GM19468 (cell line): ENCODE data around the gene DAB2IP.
"Not testable (repeated sequence)": the region's sequence is repeated elsewhere in the genome, so short reads cannot be mapped to it uniquely, and the experiment has no call there.

ENCODE experiments used
- ATAC-seq: cut with Tn5 transposase; IDR thresholded peaks from one replicate; pipeline ENCODE4 v1.9.1; 2021; ENCODE audit warnings: mild to moderate bottlenecking, moderate library complexity, moderate number of reproducible peaks; ENCODE audit not compliant: unreplicated experiment; ENCODE audit errors: extremely low read depth

Gene DAB2IP

GRCh38 chr9:121641224-121641611 lies 10.2 kb upstream of the DAB2IP start:
- ATAC-seq, result no peak

DNA sequence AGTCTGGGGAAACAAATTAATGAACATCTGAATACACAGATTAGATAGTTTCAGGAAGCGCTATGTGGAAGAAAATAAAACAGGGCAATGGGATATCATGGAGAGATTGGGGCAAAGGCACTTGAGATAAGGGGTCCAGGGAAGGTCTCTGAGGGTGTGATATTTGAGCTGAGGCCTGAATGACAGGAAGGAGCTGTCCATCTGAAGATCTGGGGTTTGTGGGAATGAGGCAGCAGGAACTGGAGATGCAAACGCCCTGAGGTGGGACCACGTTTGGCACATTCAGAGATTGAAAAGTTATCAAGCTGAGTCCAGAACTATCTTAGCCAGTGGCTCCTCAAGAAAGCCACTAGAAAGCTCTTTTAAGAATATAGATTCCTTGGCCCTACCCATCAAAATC lies 8.7 kb upstream of the DAB2IP start:
- no peak for ATAC-seq

GRCh38 chr9:121643473-121643872 lies 8.0 kb upstream of the DAB2IP start:
- no peak for ATAC-seq

- not testable (repeated sequence) for ATAC-seq
Measured at GRCh38 chr9:121644040-121644439, 7.4 kb upstream of the DAB2IP start.

DNA sequence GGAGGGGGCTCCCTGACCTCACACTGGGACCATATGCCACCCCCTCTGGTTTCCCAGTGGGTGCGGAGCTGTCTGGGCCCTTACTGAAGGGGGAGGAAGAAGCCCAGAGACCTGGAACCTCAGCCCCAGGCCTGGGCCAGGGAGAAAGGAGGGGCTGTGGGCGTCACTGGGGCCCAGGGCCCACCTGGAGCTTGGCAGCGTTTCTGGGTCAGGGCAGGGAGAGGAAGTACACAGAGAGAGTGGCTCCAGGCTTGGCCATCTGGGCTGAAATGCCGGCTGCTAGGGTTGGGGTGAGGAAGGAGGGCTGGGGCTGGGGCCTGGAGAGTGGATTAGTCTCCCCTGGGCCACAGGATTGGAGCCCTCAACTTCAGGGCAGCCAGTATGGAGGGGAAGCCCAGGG lies 6.4 kb upstream of the DAB2IP start:
- ATAC-seq, result no peak

DNA sequence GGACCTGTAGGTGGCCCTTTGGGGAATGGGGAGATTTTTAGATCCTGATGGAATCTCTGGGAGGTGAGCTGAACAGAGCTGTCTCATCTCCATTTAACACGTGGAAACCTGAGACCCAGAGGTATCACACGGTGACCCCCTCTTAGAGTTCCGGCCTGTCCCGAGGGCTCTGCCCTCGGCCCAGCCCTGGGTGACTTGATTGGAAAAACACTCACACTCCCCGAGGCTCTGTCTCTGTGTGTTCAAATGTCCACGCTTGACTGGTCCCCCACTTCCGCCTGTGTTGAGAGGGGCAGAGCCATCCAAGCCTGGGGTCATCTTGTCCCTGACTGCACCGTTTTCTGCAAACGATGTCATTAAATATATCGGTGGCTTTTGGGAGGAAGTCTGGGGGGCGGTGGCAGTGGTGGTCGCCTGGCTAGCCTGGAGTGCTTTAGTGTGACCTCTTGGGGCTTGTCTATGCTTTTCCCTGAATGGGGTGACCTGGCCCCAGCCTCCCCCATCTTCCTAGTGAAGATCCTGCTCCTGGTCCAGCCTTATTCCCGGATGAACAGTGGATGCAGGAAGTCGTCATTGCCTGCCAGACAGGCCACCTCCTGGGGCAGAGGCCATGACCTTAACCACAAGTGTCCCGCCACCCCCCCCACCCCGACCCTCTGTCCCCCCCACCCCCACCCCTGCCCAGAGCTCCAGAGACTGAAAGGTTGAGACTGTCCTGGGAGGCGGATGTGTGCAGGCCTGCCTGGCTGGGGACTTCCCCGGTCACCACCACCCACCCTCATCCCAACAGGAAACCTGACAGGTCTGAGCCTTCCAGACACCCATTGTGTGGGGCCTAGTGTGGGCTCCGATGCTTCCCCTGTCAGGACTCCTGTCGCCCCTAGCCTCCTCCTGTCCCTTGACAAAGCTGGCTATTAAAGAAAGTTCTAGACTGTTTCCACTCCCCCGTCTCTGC lies 5.3 kb upstream of the DAB2IP start:
- no peak for ATAC-seq

- no peak for ATAC-seq
Measured at GRCh38 chr9:121646992-121647391, 4.4 kb upstream of the DAB2IP start.

- ATAC-seq, result no peak
Measured at GRCh38 chr9:121648172-121648571, 3.3 kb upstream of the DAB2IP start.

DNA sequence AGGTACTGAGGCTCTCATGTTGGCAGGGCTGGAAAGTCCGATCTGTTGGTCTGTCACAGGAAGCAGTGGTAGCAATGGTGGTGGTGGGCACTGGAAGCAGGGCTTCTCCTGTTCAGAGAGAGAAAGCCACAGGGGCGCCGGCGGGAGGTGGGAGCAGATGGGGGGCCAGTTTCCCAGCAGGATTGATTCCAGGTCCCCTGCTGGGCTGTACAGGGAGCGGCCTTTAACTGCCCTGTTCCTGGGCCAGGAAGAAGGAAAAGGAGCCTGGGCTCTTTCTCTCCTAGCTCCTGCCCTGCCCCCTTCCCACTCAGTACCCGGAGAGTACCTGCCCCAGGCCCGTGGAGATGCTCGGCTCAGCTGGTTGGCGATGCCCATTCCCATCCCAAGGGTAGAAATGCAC lies 2.6 kb upstream of the DAB2IP start:
- ATAC-seq, result no peak

GRCh38 chr9:121649476-121650216 lies 1.8 kb upstream of the DAB2IP start:
- ATAC-seq, result no peak

DNA sequence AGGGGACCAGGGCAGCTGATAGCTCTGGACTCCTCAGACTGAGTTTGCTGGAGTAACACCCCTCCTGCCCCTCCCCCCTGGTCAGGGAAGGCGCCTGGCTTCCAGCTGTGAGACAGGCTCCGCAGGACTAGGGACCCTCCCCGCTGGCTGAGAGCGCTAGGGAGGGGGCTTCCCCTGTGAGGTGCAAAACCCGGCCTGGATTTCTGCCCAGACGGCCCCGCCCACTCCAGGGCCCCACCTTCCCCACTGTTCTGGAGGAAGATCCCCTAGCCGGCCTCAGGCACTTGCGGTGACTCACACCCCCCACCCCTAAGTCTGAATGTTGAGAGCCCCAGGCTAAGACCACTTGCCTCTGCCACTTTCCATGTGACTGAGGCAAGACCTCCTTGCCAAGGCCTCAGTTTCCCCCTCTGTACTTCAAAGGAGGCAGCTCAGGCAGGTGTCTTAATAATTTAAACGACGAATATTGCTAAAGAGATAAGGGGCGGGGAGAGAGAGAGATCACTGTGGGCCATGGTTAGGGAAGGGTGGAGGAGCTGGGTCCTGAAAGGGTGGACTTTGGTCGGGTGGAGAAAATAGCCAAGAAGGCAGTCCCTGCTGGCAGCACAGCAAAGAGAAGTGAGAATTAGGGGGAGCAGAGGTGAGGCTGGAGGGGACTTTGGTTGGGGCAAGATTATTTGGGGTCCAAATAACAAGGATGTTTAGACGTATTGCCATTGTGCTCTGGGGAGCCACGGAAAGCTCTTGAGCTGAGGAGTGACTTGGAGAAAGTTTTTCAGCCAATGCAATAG lies 1.0 kb upstream of the DAB2IP start:
- no peak for ATAC-seq

DNA sequence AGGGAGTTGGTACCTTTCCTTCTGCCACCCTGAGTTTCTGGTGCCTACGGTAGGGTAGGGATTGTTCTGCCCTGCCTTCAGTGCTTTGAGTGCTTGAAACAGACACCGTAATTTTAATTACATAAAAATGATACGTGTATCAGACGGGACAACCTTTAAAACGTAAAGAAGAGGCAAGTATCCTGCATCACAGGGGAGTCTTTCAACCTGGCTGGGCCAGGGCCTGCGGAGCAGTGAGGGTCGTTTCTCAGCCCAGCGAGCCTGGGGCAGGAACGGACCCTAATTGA lies 483 bp upstream of the DAB2IP start:
- ATAC-seq, result no peak

- ATAC-seq, result no peak
Measured at GRCh38 chr9:121652021-121652837, 795 bp downstream of the DAB2IP start.

- ATAC-seq, result no peak
Measured at GRCh38 chr9:121652838-121653231, 1.4 kb downstream of the DAB2IP start.

- no peak for ATAC-seq
Measured at GRCh38 chr9:121654499-121655140, 3.2 kb downstream of the DAB2IP start.

DNA sequence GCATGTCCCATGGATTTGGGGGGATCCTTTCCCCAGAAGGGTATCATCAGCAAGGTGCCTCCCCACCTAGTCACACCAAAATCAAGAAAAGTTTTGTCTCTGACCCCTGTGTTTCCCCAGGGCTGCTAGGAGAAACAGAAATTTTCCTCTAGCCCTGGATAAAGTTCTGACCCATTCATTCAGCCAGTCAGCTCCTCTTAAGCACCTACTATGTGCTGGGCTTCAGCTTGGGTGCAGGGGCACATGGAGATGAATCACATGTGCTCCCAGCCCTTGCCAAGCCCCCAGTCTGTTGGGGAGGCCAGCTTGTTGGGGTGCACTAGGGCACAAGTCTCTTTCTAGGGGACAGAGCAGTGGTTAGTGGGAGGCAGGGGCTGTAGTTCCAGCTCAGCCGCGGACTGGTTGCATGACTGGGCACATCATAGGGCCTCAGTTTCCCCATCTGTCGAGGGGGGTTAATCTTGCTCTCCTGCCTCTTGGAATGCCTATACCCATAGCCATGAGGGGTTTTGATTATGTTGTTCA lies 3.9 kb downstream of the DAB2IP start:
- ATAC-seq, result no peak

DNA sequence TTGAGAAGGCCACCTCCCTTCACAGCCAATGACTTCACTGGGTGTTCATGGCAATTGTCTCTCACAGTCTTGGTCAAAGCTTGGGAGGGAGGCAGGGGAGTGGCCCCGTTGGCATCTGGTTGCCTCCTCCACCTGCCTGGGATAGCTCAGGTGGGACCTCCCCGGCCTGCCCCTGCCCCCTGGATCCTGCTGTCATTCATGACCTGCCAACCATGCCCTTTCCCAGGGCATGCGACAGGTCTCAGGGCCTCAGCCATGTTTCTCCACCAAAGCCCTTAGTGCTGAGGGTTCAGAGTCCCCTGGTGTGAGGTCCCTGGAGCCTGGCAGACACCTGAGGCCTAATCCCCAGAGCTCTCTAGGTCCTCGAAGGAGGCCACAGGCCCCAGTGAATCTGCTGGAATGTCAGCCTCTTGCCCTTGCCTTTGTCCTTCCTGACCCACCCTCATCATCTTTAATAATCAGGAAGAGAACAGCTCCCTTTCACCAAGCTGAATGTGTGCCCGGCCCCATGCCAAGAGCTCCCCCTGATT lies 5.6 kb downstream of the DAB2IP start:
- ATAC-seq, result no peak

DNA sequence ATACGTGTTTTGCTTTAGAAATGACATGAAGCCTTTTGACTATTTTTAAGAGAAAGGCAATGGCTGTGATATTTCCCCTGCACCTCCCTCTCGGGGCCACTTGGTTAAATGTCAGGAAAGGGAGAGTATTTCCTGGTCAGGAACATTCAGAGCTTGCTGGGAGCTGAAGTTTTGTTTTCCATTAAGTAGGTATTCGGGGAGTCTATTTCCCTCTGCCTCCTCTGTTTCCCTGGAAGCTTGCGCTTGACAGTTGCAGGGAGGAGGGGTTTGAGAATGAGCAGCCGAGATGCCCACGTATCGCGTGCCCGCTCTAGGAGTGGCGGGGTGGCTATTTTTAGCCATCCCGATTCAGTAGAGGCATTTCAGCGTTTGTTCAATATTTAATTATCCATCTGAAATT lies 6.7 kb downstream of the DAB2IP start:
- ATAC-seq, result no peak

- no peak for ATAC-seq
Measured at GRCh38 chr9:121658591-121658990, 7.2 kb downstream of the DAB2IP start.
